ENCODE results near the gene IPO4.

IPO4 gene

DNA sequence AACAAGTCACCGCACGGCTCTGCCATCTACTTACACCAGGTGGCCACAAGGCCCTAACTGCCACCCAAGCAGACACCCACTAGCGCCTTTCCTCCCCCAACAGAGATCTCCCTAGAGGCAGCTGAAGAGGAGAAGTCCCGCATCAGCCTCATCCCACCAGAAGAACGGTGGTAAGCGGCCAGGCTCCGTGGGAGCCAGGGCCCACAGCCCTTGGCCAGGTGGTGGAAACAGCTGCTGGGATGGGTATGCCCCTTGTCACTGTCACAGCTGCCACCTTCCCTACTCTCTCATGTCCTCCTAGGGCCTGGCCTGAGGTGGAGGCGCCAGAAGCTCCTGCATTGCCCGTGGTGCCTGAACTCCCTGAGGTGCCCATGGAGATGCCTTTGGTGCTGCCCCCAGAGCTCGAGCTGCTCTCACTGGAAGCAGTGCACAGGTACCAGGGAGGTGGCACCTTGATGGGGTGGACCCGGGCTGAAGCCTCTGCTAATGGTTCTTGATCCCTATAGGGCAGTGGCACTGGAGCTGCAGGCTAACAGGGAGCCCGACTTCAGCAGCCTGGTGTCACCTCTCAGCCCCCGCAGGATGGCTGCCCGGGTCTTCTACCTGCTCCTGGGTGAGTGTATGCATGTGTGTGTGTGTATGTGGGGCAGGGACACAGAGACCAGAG is 9.2 kb downstream of the IPO4 start:
- H3K4me3 ChIP-seq (ENCODE audit: low read depth, low read length) = no peak overlapping the region
- TF ChIP-seq, protein P1, sequence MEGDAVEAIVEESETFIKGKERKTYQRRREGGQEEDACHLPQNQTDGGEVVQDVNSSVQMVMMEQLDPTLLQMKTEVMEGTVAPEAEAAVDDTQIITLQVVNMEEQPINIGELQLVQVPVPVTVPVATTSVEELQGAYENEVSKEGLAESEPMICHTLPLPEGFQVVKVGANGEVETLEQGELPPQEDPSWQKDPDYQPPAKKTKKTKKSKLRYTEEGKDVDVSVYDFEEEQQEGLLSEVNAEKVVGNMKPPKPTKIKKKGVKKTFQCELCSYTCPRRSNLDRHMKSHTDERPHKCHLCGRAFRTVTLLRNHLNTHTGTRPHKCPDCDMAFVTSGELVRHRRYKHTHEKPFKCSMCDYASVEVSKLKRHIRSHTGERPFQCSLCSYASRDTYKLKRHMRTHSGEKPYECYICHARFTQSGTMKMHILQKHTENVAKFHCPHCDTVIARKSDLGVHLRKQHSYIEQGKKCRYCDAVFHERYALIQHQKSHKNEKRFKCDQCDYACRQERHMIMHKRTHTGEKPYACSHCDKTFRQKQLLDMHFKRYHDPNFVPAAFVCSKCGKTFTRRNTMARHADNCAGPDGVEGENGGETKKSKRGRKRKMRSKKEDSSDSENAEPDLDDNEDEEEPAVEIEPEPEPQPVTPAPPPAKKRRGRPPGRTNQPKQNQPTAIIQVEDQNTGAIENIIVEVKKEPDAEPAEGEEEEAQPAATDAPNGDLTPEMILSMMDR (IDR thresholded peaks at IDR 0.05; ENCODE audit: low read depth, low read length) = no peak

DNA sequence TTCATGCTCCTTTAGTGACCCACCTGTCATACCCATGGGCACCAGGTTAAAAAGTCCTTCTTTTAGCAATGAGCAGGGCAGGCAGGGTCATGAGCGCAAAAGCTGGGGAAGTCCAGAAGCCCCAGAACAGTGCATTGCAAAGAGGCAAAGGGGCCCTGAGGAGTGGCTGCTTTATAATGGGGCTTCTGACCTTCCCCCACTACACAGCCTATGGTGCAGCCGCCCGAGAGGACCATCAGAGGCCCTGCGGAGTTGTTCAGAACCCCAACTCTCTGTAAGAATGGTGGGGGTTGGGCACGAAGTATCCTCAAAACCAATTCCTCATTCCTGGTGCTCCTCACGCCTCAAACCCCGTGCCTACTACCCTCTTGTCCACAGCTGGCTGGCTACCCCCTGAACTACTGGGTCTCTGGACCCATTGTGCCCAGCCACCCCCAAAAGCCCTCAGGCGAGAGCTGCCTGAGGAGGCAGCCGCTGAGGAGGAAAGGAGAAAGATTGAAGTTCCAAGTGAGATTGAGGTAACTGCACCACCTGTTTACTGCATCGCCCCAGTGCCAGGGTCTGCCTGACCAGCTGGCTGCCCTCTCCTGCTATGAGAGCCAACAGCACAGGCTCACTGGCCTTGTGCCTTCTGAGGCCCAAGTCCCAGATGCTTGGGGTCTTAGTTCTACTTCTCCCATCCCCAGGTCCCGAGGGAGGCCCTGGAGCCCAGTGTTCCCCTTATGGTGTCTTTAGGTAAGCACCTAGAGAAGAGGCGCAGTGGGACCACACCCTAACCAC is 10.0 kb downstream of the IPO4 start:
- no peak overlapping the region for H3K4me3 ChIP-seq (ENCODE audit: low read depth, low read length)
- TF ChIP-seq, protein P1 (IDR thresholded peaks at IDR 0.05; ENCODE audit: low read depth, low read length) = no peak

DNA sequence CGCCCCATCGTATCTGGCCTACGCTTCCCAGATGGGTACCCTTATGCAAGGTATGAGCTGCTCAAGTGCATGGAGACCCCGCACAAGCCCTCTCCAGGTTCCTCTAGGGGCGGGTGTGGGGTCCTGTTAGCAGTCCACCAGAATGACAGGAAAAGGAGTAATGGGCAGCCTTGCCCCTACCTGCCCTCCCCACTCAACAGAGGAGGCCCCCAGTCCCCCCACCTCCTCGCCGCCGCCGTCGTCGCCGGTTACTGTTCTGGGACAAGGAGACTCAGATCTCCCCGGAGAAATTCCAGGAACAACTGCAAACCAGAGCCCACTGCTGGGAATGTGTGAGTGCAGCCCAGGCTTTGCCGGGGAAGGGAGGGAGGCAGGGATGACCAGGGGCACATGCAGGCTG is 10.7 kb downstream of the IPO4 start:
- no peak overlapping the region for H3K4me3 ChIP-seq (ENCODE audit: low read depth, low read length)
- TF ChIP-seq, protein P1 (IDR thresholded peaks at IDR 0.05; ENCODE audit: low read depth, low read length) = no peak

DNA sequence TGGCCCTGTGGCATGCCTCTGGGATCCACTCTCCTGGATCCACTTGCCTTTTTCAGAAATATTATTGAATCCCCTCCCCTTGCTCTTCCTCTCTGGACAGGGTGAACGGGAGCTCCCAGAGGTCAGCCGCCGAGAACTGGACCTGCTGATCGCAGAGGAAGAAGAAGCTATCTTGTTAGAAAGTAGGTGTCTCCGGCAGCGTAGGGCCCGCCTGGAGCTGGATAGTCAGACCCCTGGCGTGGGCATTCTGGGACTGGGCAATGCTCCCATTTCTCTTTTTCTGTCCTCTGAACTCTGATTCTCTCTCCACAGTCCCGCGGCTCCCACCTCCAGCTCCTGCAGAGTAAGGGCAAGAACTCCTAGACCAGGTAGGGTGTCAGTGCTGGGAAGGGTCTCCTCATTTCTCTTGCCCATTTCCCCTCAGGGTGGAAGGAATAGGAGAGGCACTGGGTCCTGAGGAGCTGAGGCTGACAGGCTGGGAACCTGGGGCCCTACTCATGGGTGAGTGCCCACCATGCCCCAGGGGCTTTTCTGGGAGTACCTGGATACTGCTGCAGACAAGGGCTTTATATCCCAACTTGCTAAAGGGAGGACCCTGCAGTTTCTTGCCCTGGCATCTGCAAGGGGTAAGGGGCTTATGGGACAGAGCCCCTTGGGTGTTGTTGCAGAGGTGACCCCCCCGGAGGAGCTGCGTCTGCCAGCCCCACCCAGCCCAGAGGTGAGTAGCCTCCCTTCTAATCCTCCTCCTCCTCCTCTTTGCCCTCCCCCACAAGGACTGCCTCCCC is 11.4 kb downstream of the IPO4 start:
- no peak overlapping the region for H3K4me3 ChIP-seq (ENCODE audit: low read depth, low read length)
- TF ChIP-seq, protein P1 (IDR thresholded peaks at IDR 0.05; ENCODE audit: low read depth, low read length) = no peak

DNA sequence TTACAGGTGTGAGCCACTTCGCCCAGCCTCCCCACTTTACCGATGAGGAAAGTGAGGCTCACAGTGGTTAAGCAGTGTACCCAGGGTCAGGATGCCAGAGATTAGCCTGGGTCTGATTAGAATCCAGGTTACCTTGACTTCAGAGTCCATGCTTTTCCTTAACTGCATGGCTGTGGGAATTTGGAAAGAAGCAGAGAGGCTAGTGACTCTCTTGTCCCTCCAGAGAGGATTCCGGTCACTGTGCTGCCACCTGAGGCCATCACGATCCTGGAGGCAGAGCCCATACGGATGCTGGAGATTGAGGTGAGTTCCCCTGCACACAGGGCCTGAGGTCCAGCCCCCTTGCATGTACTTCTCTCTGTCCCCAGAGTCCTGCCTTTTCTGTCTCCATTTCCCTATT is 12.0 kb downstream of the IPO4 start:
- no peak overlapping the region for H3K4me3 ChIP-seq (ENCODE audit: low read depth, low read length)
- TF ChIP-seq, protein P1 (IDR thresholded peaks at IDR 0.05; ENCODE audit: low read depth, low read length) = no peak

DNA sequence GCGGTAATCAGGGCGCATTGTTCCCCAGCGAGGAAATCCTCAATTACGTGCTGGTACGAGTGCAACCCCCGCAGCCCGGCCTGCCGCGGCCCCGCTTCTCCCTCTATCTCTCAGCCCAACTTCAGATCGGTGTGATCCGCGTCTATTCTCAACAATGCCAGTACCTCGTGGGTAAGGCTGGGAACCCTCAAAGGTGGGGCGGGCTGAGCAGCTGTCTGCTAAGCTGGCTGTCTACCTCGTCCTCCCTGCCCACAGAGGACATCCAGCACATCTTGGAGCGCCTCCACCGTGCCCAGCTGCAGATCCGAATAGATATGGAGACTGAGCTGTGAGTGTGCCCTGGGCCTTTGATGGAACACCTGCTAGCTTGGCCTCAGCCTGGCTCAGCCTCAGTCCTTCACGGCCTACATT is 15.7 kb downstream of the IPO4 start:
- no peak overlapping the region for H3K4me3 ChIP-seq (ENCODE audit: low read depth, low read length)
- TF ChIP-seq, protein P1 (IDR thresholded peaks at IDR 0.05; ENCODE audit: low read depth, low read length) = no peak
